SHP77 (cell line): Measurements from ENCODE around the gene NAMPT.

Source experiments
- DNase-seq, 2 experiments: peaks; one replicate each; lab custom pipeline; 2025; lab: John Stamatoyannopoulos, UW

Gene NAMPT

DNA sequence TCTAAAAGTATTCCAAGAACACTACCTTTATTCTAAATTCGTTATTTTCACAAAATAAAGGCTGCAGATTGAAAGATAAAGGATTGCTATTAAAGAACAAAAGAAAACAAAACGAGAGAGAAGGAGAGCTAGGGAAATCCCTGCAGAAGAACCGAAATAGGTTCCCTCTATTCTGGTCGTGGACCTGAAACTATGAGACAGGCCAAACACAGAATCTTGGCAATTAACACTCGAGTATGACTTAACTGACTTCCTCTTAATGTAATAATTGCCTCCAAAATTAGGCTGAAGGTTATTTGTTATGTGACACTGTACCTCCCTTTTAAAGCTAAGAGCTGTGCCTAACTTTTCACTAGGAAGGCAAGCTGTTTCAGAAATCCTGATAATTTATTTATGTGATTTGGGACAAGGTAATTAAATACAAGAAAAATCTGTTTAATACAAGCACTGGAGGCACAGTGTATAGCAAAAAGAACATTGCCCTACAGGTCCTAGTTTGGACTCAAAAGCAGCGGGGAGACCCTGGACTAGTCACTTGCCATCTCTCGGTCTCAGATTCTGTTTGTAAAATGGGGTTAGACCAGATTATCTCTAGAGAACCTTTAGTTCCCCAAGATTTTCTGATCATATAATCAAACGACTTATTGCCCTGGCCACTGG, 11.6 kb downstream of the NAMPT start:
- DNase-seq: no peak

DNA sequence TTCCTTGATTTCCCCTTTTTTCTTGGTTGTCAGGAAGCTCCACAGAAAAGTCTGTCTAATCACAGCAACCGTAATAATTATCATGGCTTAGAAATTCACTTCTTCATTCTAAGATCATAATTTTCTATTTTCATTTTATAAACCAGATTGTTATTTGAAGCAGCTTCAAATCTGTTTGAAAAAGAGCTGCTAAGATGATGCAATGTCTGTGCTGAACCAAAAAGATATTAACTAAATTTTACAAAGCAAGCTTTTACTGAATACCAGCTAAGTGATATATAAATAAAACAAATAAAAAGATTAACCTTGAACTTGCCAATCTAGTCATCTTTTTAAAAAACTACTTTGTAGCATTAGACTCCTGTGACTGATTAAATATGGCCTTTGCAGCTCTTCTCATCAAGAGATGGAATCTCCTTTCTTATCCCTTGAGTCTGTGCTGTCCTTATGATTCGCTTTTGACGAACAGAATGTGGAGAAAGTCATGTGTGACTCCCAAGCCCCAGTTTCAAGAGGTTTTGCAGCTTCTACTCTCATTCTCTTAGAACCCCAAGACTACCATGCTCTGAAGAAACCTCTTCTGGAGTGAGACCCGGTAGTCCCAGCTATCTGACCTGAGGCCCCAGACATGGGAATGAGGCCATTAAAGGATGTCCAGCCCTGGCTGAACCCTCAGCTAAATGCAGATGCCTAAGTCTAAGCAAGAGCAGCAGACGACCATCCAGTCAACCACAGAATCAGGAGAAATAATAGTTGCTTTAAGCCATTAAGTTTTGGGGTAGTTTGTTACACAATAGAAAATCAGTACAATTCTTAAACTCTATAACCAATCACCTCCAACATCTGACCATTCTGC, 14.4 kb downstream of the NAMPT start:
- DNase-seq: no peak

GRCh38 chr7:106269254-106269961, 15.4 kb downstream of the NAMPT start:
- DNase-seq: no peak

GRCh38 chr7:106265133-106265532, 19.6 kb downstream of the NAMPT start:
- DNase-seq: no peak

DNA sequence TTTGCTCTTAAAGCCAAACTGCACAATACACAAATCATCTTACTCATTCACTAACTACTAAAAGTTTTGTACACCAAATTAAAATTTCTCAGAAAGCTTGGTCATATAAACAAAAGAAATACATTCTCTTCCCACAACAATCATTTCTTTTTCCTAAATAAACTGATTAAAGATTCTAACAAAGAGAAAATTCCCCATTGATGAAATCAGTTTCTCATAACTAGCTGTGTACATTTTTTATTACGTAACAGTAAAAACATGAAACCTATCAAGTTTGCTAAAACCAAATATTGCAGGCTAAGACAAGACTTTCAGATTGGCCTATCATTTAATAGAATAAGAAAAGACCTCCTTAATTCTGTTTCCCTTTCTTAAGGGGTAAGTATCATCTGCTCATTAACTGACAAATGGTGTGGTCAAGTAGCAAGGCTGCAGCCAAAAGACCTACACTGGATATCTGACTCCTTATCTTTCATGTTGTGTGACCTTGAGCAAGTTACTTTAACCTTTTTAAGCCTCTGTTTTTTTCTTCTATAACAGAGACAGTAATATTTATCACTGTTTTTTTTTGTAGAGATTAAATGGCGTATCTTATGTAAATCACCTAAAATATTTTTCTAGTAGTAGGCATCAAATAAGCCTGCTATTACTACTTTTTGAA, 22.4 kb downstream of the NAMPT start:
- DNase-seq: no peak

DNA sequence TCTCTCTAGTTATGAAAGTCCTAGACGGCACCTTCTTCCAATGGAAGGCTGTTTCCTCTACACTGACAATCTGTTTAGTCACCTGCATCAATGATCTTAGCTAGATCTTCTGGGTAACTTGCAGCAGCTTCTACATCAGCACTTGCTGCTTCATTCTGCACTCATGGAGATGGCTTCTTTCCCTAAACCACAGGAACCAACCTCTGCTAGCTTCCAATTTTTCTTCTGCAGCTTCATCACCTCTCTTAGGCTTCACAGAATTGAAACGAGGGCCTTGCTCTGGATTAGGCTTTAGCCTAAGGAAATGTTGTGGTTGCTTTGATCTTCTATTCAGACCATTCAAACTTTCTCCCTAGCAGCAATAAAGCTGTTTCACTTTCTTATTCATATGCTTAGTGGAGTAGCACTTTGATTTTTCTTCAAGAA, 24.6 kb downstream of the NAMPT start:
- no peak for DNase-seq

GRCh38 chr7:106258789-106259188, 26.0 kb downstream of the NAMPT start:
- no peak for DNase-seq

DNA sequence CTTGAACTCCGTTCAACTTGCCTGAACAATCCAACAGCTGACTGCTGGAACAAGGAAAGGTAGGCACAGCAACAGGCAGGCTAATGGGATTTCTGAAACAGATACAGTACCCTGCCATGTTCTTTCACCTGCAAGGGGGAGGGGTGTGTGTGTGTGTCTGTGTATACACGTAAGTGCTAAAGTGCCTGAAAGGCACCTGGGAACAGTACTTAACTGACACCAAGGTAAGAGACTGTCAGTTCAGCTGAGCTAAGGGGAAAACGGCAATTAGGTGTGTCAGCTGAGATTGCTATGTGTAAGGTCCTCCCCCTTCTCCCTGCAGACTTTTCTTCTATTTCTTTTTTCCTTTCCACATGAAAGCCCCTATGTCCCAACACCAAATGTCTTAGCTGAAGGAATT, 27.0 kb downstream of the NAMPT start:
- DNase-seq: no peak

- DNase-seq: no peak
These were observed 28.6 kb downstream of the NAMPT start for GRCh38 chr7:106256144-106256543.

- DNase-seq: no peak
These were observed 29.5 kb downstream of the NAMPT start for GRCh38 chr7:106255246-106255645.

- DNase-seq: no peak
These were observed 30.2 kb downstream of the NAMPT start for GRCh38 chr7:106254525-106255116.

DNA sequence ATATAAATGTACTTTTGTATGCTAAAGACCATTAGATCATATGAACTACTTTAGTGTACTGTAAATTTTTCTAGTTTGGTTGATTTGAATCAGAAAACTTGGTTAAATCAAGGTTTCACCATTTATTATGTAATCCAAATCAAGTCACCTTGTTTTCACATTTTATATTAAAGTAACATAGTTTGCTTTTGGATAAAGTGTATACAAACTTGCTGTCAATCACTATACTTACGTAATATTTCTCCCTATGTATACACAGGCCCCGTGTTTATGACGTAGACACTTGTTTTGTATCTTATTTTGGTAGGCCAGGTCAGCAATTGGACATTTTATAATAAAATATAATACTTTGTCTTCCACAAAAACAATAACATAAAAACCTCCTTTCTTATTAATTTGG, 32.2 kb downstream of the NAMPT start:
- no peak for DNase-seq

DNA sequence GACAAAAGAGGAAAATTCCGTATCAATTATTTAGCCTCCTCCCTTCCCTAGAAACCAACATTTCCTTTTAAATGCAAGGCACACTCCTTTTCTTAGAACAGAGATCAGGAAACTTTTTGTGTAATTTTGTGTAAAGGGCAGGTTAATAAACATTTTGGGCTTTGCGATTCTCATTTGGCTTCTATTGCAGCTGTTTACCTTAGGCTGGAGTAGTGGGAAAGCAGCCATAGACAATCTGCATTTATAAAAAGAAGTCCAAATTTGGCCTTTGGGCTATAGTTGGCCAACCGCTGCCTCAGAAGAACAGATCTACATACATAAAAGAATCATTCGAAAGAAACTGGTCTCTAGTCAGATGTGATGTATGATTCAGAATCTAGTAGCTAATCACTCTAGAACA, 35.3 kb downstream of the NAMPT start:
- no peak for DNase-seq

DNA sequence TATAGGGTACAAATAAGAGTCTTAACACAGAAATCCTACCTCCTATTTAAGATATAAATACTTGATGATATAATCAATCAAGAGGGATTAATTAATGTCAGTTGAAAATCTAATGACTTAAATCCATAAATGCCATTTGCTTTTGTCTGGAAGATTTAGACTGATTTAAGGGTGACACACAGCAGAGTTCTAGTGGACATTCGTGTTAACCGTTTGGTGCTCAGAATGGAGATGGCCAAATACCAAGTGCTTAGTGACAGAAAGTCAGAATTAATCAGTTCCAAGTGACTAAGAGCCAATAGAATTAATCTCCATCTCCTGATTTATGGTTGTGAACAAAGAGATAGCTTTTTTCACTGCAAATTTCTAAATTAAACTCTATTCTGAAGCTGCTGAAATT, 36.2 kb downstream of the NAMPT start:
- DNase-seq: no peak

DNA sequence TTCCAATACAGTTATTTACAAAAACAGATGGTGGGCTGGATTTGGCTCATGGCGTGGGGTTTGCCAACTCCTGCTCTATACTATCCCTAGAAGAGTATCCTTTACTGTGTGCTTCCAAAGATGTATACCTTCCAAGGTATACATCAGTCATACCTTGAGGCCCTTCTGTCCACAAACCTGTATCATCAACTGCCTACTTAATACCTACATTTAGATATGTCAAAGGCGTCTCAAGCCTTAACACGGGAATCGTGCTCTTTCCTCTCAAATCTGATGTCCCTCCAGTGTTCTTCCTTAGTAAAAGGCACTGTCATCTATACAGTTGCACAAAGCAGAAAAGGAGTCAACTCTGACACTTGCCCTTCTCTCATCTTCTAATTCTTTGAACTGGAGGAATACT, 36.9 kb downstream of the NAMPT start:
- no peak for DNase-seq

DNA sequence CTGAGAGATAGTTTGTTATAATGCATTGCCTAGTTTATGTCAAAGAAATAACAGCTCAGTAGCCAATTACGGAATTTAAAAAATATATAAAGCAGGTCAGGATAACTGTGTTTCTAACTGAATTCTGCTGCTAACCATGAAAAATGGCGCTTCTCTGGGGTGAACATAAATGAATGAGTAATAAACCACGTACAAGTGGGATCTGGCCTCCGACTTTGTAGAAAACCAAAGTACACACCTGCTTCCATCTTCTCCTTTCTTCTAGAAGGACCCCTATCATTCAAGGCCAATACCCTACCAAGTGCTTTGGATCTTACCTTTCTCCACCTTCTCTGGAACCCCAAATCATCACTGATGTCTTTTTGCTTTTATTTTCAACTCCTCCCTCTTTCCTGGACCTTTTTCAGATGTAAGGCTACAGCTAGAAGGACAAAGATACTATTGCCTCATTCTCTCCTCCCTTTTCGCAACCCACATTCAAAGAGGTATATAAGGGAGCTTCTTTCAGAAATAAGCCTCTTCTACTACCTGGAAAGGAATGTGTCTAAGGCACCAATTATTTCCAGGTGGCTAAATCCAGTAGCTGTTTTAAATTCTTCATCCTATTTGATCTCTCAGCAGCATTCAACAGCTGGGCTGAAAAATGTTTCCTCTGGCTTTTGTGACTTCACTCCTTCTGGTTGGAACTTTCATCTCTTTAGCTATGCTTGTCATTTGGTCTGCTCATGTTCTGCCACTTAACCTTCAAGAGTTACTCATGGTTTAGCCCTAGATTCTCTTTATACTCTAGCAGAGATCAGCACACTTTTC, 37.7 kb downstream of the NAMPT start:
- DNase-seq: no peak

- no peak for DNase-seq
These were observed 40.9 kb downstream of the NAMPT start for GRCh38 chr7:106243893-106244292.

GRCh38 chr7:106239406-106239805, 45.4 kb downstream of the NAMPT start:
- DNase-seq: no peak

DNA sequence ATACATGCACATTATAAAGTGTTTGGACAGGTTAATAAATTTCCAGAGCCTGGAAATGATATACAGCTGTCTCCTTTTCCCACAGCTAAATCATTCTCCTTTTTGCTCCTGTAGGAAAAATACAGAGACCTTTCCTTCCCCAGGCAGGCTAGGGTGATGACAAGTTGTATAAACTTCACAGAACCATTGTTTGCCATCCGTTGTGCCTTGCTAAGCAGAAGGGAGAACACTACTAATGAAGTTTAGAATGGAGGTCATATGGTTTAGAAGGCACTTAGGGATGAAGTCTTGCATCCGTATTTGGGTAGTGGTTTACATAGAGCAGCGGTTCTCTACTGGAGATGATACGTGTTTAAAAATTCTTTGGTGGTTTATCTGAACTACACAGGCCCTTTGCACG, 46.0 kb downstream of the NAMPT start:
- no peak for DNase-seq

- no peak for DNase-seq
These were observed 48.7 kb downstream of the NAMPT start for GRCh38 chr7:106236065-106236464.

GRCh38 chr7:106234425-106234824, 50.4 kb downstream of the NAMPT start:
- DNase-seq: no peak
